ENCODE data around the gene FBP2.

- TF ChIP-seq RCOR1 (IDR thresholded peaks at IDR 0.05; ENCODE audit: low read length) = no peak
- TF ChIP-seq CTCF (IDR thresholded peaks at IDR 0.05) = no peak
- TF ChIP-seq POLR2AphosphoS5 (IDR thresholded peaks at IDR 0.05; ENCODE audit: low read depth, low read length) = no peak
- no peak for TF ChIP-seq TAF1 (IDR thresholded peaks at IDR 0.05; ENCODE audit: borderline replicate concordance, low read depth, low read length)
- TF ChIP-seq MAX (IDR thresholded peaks at IDR 0.05; ENCODE audit: low read depth) = no peak
- no peak for TF ChIP-seq EP300 (IDR thresholded peaks at IDR 0.05; ENCODE audit: borderline replicate concordance in 1 of 2, low read depth in 1 of 2, low read length in 1 of 2)
- TF ChIP-seq RFX5 (IDR thresholded peaks at IDR 0.05; ENCODE audit: low read length) = no peak
- no peak for TF ChIP-seq SIN3A (IDR thresholded peaks at IDR 0.05; ENCODE audit: borderline replicate concordance, low read depth, low read length)
- TF ChIP-seq MXI1 (IDR thresholded peaks at IDR 0.05; ENCODE audit: low read depth, low read length) = no peak
- TF ChIP-seq RAD21 (IDR thresholded peaks at IDR 0.05; ENCODE audit: low read length) = no peak
- no peak for TF ChIP-seq YY1 (IDR thresholded peaks at IDR 0.05; ENCODE audit: low read depth)
- no peak for TF ChIP-seq PBX3 (IDR thresholded peaks at IDR 0.05)
- TF ChIP-seq REST (IDR thresholded peaks at IDR 0.05; ENCODE audit: low read depth, low read length) = no peak
Measured at GRCh38 chr9:94591876-94592275, 1.7 kb downstream of the FBP2 start.
